Measurements from ENCODE around the gene RD3L. TPM values are rescaled to one million over a fixed set of nuclear protein-coding genes. Genes with fewer than 3 reads are reported as not detected.

The RD3L gene
- total and polyA plus RNA-seq, 2 of the 13 experiments (the other 11 are each of a cell fraction or from before 2014, with no cell fraction given) = not detected

GRCh38 chr14:103898204-103898603 lies 44.1 kb downstream of the RD3L start (continued):
- TF ChIP-seq, protein P1, sequence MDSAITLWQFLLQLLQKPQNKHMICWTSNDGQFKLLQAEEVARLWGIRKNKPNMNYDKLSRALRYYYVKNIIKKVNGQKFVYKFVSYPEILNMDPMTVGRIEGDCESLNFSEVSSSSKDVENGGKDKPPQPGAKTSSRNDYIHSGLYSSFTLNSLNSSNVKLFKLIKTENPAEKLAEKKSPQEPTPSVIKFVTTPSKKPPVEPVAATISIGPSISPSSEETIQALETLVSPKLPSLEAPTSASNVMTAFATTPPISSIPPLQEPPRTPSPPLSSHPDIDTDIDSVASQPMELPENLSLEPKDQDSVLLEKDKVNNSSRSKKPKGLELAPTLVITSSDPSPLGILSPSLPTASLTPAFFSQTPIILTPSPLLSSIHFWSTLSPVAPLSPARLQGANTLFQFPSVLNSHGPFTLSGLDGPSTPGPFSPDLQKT (CRISPR knock-in tag; IDR thresholded peaks at IDR 0.05; ENCODE audit: borderline replicate concordance) = no peak
- no peak for TF ChIP-seq LBX2 (CRISPR knock-in tag; IDR thresholded peaks at IDR 0.05; ENCODE audit: borderline replicate concordance)

DNA sequence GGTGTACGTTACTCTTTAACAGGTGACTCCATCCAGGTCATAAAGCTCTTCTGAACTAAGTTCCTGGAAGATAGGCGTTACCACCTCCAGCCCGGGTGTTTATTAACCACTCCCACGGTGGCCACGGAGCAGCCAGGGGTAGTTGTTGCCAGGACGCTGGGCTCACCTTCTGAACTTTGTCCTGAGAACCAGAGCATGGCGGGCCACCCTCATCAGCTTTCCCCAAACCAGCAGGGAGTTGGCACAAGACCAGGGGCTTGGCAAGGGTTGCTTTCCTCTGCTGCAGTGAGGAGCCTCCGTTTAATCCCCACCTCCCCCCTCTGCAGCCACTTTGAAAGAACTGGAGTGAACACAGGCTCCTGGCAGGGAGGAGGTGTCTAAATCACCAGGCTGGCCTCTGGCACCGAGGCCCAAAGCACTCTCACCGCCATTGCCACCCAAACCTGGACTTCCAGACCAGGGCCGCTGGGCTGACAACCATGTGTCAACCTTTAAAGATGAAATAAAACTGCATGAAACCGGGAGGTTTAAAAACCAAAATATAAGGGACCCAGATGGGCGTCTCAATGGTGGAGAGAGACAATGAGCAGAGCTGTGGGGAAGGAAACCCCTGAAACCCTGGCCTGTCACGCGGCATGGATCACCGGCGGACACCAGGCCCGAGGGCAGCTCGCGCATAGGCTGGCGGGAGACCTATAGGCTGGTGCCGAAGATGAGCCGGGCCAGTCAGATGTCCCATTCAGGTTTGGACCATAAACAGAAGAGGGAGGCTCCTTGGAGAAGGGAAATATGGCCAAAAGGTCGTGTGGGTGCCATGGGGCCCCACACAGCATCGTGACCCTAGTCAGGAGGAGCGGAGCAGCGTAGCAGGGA lies 45.0 kb downstream of the RD3L start:
- FAIRE-seq (peak; percentile 76), ATAC-seq (peak; percentile 39), DNase-seq (ENCODE audit: low spot score) (peak; percentile 28)
- no peaks in the 10 kb centered on the region for H3K9me3 ChIP-seq (ENCODE audit: low read length)
- 71% methylated on average over 23 of the region's 27 CpGs for WGBS (ENCODE audit: low lambda C conversion rate)
- H2AFZ ChIP-seq (ENCODE audit: low read length) = no peak overlapping the region
- CTCF ChIA-PET (ENCODE audit: low intra/inter-chr PET ratio, low total read pairs) = no interaction called here
- H3K79me2 ChIP-seq (ENCODE audit: insufficient read depth, low read length) = no peaks in the 10 kb centered on the region
- no peaks in the 10 kb centered on the region for H3K36me3 ChIP-seq (replicated peaks in 1 of 2; ENCODE audit: control insufficient read depth in 1 of 2, insufficient read depth in 2 of 2, low read length in 2 of 2)
- BruUV-seq (replicated peaks) = no TSS peak
- H3K9ac ChIP-seq (ENCODE audit: insufficient read depth, low read depth, low read length) = no peak overlapping the region
- no peaks in the 10 kb centered on the region for H4K20me1 ChIP-seq (ENCODE audit: insufficient read depth, low read length)
- peak overlapping the region in 1 of 3 experiments; percentile 14; a peak in 1 of 6 replicates for H3K4me3 ChIP-seq (replicated peaks in 1 of 3; ENCODE audit: insufficient read depth in 1 of 3, low read depth in 2 of 3, low read length in 3 of 3)
- H3K4me2 ChIP-seq (ENCODE audit: low read depth, low read length) = peak overlapping the region; percentile 38
- POLR2A ChIA-PET = interaction anchor here (1.0 to 6.3 kb wide), 8 partner anchors 8 to 89 kb away, joined by 3 to 62 read pairs (median 5); no protein-coding TSS in a partner anchor
- intact Hi-C loops (cut with micrococcal nuclease; ENCODE audit: unreplicated experiment) = no loop called here
- peak overlapping the region; percentile 27 for H3K27ac ChIP-seq (ENCODE audit: extremely low read length, insufficient read depth, low read length)
- in situ Hi-C loops (cut with HindIII; ENCODE audit: extremely low pct_ligation_motif_present, low pct_unique_long_range_greater_than_20kb) = no loop called here
- H3K4me1 ChIP-seq (ENCODE audit: insufficient read depth, low read length) = peaks cover 66% of the 10 kb centered on the region
- H3K27me3 ChIP-seq (ENCODE audit: control insufficient read depth in 1 of 2, insufficient read depth in 2 of 2, low read length in 2 of 2) = no peaks in the 10 kb centered on the region; a peak in 1 of 5 replicates
- TF ChIP-seq ZBTB34 (CRISPR knock-in tag; IDR thresholded peaks at IDR 0.05) (peak; percentile 52; the same call in 1 of the 2 replicates), HNF4A (CRISPR knock-in tag; IDR thresholded peaks at IDR 0.05) (peak; percentile 78), ZNF280B (CRISPR knock-in tag; IDR thresholded peaks at IDR 0.05; ENCODE audit: borderline replicate concordance) (peak; percentile 51; the same call in 1 of the 2 replicates), ZFX (CRISPR knock-in tag; IDR thresholded peaks at IDR 0.05; ENCODE audit: low read depth) (0 out of 2 replicates have a peak, but pooled peaks have one; percentile 15), HNF4G (IDR thresholded peaks at IDR 0.05; ENCODE audit: borderline replicate concordance, low read depth, low read length) (peak; percentile 33; the same call in 1 of the 2 replicates), HNF4G (CRISPR knock-in tag; IDR thresholded peaks at IDR 0.05; ENCODE audit: borderline replicate concordance, low read depth) (0 out of 2 replicates have a peak, but pooled peaks have one; percentile 41)
- TF ChIP-seq, protein P2, sequence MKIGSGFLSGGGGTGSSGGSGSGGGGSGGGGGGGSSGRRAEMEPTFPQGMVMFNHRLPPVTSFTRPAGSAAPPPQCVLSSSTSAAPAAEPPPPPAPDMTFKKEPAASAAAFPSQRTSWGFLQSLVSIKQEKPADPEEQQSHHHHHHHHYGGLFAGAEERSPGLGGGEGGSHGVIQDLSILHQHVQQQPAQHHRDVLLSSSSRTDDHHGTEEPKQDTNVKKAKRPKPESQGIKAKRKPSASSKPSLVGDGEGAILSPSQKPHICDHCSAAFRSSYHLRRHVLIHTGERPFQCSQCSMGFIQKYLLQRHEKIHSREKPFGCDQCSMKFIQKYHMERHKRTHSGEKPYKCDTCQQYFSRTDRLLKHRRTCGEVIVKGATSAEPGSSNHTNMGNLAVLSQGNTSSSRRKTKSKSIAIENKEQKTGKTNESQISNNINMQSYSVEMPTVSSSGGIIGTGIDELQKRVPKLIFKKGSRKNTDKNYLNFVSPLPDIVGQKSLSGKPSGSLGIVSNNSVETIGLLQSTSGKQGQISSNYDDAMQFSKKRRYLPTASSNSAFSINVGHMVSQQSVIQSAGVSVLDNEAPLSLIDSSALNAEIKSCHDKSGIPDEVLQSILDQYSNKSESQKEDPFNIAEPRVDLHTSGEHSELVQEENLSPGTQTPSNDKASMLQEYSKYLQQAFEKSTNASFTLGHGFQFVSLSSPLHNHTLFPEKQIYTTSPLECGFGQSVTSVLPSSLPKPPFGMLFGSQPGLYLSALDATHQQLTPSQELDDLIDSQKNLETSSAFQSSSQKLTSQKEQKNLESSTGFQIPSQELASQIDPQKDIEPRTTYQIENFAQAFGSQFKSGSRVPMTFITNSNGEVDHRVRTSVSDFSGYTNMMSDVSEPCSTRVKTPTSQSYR (CRISPR knock-in tag; IDR thresholded peaks at IDR 0.05; ENCODE audit: borderline replicate concordance) = no peak
- TF ChIP-seq, protein P3, sequence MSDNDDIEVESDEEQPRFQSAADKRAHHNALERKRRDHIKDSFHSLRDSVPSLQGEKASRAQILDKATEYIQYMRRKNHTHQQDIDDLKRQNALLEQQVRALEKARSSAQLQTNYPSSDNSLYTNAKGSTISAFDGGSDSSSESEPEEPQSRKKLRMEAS (IDR thresholded peaks at IDR 0.05) = peak; percentile 50; the same call in 1 of the 2 replicates
